GM12878 (cell line): ENCODE data around the gene CDKN2B.

Source experiments
- BRCA1 ChIP-seq: IDR thresholded peaks from 2 replicates; pipeline ENCODE4 v1.6.1; 2011; ENCODE audit warnings: low read depth, low read length, improper control_type of control experiment
- CTCF ChIP-seq, 3 experiments: IDR thresholded peaks in 2 of 3; conservative IDR thresholded peaks in 1 of 3; 2 replicates each; pipeline ENCODE4 v1.5.1; 2011; ENCODE audit warnings: low read depth in 3 of 3, low read length in 3 of 3, mild to moderate bottlenecking in 3 of 3, control low read depth in 2 of 3, moderate library complexity in 2 of 3, inconsistent platforms in 1 of 3, mixed read lengths in 1 of 3; ENCODE audit not compliant: control insufficient read depth in 2 of 3, insufficient read depth in 1 of 3; ENCODE audit errors: extremely low read depth in 1 of 3
- LARP7 ChIP-seq: fragments of 450-650 bp; IDR thresholded peaks from 2 replicates; pipeline ENCODE4 v1.6.1; 2017; ENCODE audit warnings: mild to moderate bottlenecking
- POLR2A ChIP-seq: IDR thresholded peaks from 2 replicates; pipeline ENCODE4 v1.6.1; 2011; ENCODE audit warnings: low read depth, mild to moderate bottlenecking, low read length
- RAD21 ChIP-seq: IDR thresholded peaks from 2 replicates; pipeline ENCODE4 v1.6.1; 2011; ENCODE audit warnings: mild to moderate bottlenecking, low read depth, low read length, moderate library complexity; ENCODE audit not compliant: insufficient read depth
- SIN3A ChIP-seq: IDR thresholded peaks from 2 replicates; pipeline ENCODE4 v1.6.1; 2012; ENCODE audit warnings: low read depth, low read length, improper control_type of control experiment
- TAF1 ChIP-seq: IDR thresholded peaks from 2 replicates; pipeline ENCODE4 v1.6.1; 2011; ENCODE audit warnings: mild to moderate bottlenecking, low read depth, low read length, borderline replicate concordance
- TF ChIP-seq, protein P1 (sequence below): IDR thresholded peaks from 2 replicates; pipeline ENCODE4 v1.6.1; 2011; ENCODE audit warnings: borderline replicate concordance, low read depth, mild to moderate bottlenecking, moderate library complexity, mixed read lengths, low read length; ENCODE audit not compliant: insufficient read depth; ENCODE audit errors: extremely low read length

- TF ChIP-seq POLR2A: no peak
- TF ChIP-seq LARP7: no peak
- no peak for TF ChIP-seq CTCF (IDR thresholded peaks at IDR 0.05 in 2 of 3, conservative IDR thresholded peaks at IDR 0.05 in 1 of 3; ENCODE audit: control insufficient read depth in 2 of 3, extremely low read depth in 1 of 3, insufficient read depth in 1 of 3, low read depth in 3 of 3, low read length in 3 of 3)
- no peak for TF ChIP-seq TAF1
- TF ChIP-seq, protein P1, sequence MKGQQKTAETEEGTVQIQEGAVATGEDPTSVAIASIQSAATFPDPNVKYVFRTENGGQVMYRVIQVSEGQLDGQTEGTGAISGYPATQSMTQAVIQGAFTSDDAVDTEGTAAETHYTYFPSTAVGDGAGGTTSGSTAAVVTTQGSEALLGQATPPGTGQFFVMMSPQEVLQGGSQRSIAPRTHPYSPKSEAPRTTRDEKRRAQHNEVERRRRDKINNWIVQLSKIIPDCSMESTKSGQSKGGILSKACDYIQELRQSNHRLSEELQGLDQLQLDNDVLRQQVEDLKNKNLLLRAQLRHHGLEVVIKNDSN: no peak
- TF ChIP-seq SIN3A: no peak
- no peak for TF ChIP-seq RAD21
- TF ChIP-seq BRCA1: no peak
Measured at GRCh38 chr9:21998026-21998425, 11.1 kb downstream of the CDKN2B start.
